Bone marrow (tissue), 2 donors: ENCODE data around the gene GSTO1.
"Not testable (repeated sequence)": the region's sequence is repeated elsewhere in the genome, so short reads cannot be mapped to it uniquely, and the experiment has no call there.

Experiments used
- DNase-seq, 2 donors: peaks; one replicate each; lab custom pipeline; 2025; lab: John Stamatoyannopoulos, UW

GSTO1 gene

GRCh38 chr10:104254493-104255310 is at the start of gene GSTO1:
Gene GSTO1, plus strand, starts transcription at chr10:104254892. Its CDS starts 37 bp downstream, at chr10:104254929.
- DNase-seq: peak; percentile 35 to 51

- no peak for DNase-seq
Measured at GRCh38 chr10:104208730-104209129, 46.0 kb upstream of the GSTO1 start.

GRCh38 chr10:104209575-104210198 is 45.0 kb upstream of the GSTO1 start:
- peak in 1 of 2 donors; percentile 48 for DNase-seq

GRCh38 chr10:104216631-104217030 is 38.1 kb upstream of the GSTO1 start:
- no peak for DNase-seq

- DNase-seq: no peak
Measured at GRCh38 chr10:104218751-104219150, 35.9 kb upstream of the GSTO1 start.

GRCh38 chr10:104220522-104220921 is 34.2 kb upstream of the GSTO1 start:
- DNase-seq: no peak

GRCh38 chr10:104223304-104223703 is 31.4 kb upstream of the GSTO1 start:
- no peak for DNase-seq

GRCh38 chr10:104230490-104230889 is 24.2 kb upstream of the GSTO1 start:
- DNase-seq: no peak

- DNase-seq: peak; percentile 87 to 91
Measured at GRCh38 chr10:104231784-104232612, 22.7 kb upstream of the GSTO1 start, which contains the start of gene CFAP43. Gene CFAP43, minus strand, starts transcription at chr10:104232364. Its CDS starts 118 bp downstream, at chr10:104232246.

- DNase-seq: no peak
Measured at GRCh38 chr10:104232613-104233102, 22.0 kb upstream of the GSTO1 start.

GRCh38 chr10:104233817-104234216 is 20.9 kb upstream of the GSTO1 start:
- DNase-seq: no peak

GRCh38 chr10:104234934-104235333 is 19.8 kb upstream of the GSTO1 start:
- DNase-seq: no peak

- DNase-seq: no peak
Measured at GRCh38 chr10:104235801-104236200, 18.9 kb upstream of the GSTO1 start.

- DNase-seq: no peak
Measured at GRCh38 chr10:104240078-104240477, 14.6 kb upstream of the GSTO1 start.

- DNase-seq: no peak
Measured at GRCh38 chr10:104242545-104242944, 12.1 kb upstream of the GSTO1 start.

GRCh38 chr10:104243009-104243408 is 11.7 kb upstream of the GSTO1 start:
- DNase-seq: not testable (repeated sequence)

GRCh38 chr10:104243512-104243911 is 11.2 kb upstream of the GSTO1 start:
- DNase-seq: no peak

- DNase-seq: no peak
Measured at GRCh38 chr10:104245066-104245632, 9.5 kb upstream of the GSTO1 start.

GRCh38 chr10:104246976-104247375 is 7.7 kb upstream of the GSTO1 start:
- DNase-seq: peak; percentile 10 to 92

- peak in 1 of 2 donors; percentile 57 for DNase-seq
Measured at GRCh38 chr10:104247513-104248146, 7.1 kb upstream of the GSTO1 start.

- DNase-seq: not testable (repeated sequence)
Measured at GRCh38 chr10:104248931-104249330, 5.8 kb upstream of the GSTO1 start.
